Right lobe of liver (tissue), 4 donors: ENCODE data around the gene GPR15LG.

Experiments used
- CTCF ChIP-seq, 4 donors: fragments of 200-600 bp in 3 of 4; fragments of 450-650 bp in 1 of 4; IDR thresholded peaks; one replicate each; pipeline versions ENCODE4 v1.5.1 to v1.8.0; 2016 to 2022; ENCODE audit warnings: antibody characterized with exemption in 4 of 4, mild to moderate bottlenecking in 2 of 4
- POLR2A ChIP-seq: fragments of 450-650 bp; IDR thresholded peaks from one replicate; pipeline ENCODE4 v1.6.1; 2017; ENCODE audit warnings: antibody characterized with exemption, mild to moderate bottlenecking
- donor health status: DM: no; HTN: no; CAD: no.
- donor health status: DM: no; HTN: no; CAD: no.
- donor health status: DM: no; HTN: yes; CAD: no.

- no peak for TF ChIP-seq CTCF (IDR thresholded peaks at IDR 0.05)
- no peak for TF ChIP-seq POLR2A
These were observed 35.8 kb upstream of the GPR15LG start for GRCh38 chr10:84137811-84138210.
